Stimulated activated CD8-positive, alpha-beta memory T cell treated with anti-CD3 and anti-CD28 coated beads, Interleukin-15, amount 100 ng/mL, for 48 hours (primary cell): ENCODE results near the gene ADM5.
A peak's percentile ranks its signal among the peaks of the same experiment; 100 is the strongest.

Experiments used
- DNase-seq, 2 donors: peaks; one replicate each; pipeline ENCODE4 v3.0.0-alpha.2; 2020; ENCODE audit warnings: low read depth in 2 of 2

The ADM5 gene, protein sequence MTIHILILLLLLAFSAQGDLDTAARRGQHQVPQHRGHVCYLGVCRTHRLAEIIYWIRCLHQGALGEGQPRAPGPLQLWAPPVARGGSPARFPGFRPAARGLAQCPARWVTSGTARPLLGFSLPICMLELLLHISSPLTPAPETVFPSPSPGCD

DNA sequence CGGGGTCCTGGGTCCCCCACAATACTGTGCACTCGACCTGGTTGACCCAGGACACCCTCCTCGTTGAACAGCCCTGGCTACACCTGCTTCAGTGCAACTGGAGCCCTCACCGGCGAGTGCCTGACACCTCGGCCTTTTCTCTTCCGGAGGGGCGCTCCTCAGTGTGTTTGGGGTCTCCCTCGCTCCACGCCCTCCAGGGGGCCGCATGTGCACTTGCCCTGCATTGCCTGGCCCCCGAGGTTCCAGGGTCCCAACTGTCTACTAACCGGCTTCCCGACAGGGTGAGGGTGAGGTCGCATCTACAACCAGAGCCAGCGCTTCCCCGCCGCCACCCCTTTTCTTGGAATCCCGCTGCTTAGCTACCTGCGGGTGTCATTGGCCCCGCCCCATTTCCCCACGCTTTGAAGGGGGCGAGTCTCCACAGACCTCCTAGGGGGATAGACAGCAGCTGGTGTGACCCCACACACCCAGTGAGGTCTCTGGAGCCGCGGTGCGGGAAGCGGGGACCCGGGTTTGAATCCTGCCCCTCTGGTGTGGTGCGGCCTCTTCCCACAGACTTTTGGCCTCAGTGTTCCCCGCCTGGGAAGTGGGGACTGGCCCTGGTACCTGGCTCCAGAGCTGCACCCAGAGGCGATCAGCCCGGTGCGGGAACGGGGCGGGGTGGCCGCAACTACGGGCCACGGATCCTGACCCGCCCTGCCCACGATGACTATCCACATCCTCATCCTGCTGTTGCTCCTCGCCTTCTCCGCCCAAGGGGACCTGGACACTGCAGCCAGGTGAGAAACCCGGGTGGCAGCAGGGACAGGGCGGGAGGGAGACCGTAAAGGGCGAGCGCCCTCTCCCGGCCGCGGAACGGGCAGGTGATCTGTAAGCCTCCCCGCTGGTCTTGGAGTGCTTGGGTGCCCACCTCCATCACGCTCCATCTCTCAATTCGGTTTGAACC lies at the start of gene ADM5:
Gene ADM5, plus strand, starts transcription at position 462 of the 946 bp plus-strand sequence. Its CDS starts 244 bp downstream, at position 706.
- DNase-seq, result no peak

GRCh38 chr19:49640113-49640898 lies 49.1 kb upstream of the ADM5 start, which contains the start of gene RRAS:
RRAS (minus strand) TSS chr19:49640143; CDS start chr19:49640098, 45 bp downstream.
- DNase-seq, result peak; percentile 99 to 100

DNA sequence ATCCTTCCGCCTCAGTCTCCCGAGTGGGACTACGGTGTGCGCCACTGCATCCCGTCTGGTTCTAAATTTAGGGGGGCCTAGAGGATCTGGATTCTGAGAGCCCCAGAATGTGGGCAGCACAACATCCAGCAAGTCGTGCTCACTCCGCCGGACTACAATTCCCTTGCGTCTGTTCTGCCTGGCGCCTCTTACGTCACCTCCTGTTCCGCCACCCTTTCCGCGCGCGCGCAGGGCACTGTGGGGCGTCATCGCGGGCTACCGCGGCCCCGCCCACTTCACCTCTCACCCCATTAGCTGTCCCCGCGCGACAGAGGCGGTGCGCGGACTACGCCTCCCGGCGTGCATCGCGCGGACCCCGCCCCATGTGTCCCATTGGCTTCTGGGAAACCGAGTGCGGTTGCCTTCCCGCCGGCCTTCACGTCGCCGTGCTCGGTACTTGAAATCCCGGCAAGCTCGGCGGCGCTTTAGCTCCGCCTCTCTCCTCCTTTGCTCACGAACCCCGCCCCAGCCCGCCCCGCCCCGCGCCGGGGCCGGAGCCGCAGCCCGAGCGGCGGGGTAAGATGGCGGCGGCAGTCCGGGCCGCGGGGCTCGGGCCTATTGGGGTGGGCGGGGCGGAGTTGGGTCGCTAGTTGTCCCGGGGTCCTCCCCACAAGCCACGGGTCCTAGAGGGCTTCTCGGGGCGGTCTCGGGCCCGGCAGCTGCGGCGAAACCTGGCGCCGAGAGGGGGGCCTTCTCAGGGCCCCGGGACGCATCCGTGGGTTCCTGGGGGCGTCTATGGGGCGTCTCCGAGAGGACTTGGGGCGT lies 47.5 kb upstream of the ADM5 start, which contains the start of gene SCAF1:
Gene SCAF1, plus strand, starts transcription at position 522 of the 804 bp plus-strand sequence. CDS start 2,818 bp downstream, outside the sequence.
- DNase-seq, result peak; percentile 100

- DNase-seq, result no peak
These were observed 46.8 kb upstream of the ADM5 start for GRCh38 chr19:49642492-49643035.

GRCh38 chr19:49643466-49643865 lies 45.9 kb upstream of the ADM5 start:
- DNase-seq, result no peak

DNA sequence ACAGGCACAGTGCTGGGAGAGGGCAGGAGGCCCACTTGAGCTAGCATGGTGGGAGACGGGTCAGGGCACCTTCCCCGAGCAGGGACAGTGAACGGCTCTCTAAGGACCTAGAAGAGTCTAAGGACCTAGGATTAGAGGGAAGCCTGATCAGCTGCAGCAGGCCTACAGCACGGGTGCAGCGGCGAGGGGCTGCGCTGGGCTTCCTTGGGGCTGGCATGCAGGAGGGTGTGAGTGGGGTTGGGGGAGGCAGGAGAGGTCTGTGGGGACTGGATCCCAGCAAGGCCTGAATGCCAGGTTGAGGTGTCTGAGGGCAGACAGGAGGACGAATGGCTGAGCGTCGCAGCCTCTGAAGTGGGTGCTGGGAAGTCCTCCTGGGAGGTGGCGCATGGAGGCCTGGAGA lies 43.8 kb upstream of the ADM5 start:
- DNase-seq, result no peak

GRCh38 chr19:49645995-49646394 lies 43.4 kb upstream of the ADM5 start:
- no peak for DNase-seq

DNA sequence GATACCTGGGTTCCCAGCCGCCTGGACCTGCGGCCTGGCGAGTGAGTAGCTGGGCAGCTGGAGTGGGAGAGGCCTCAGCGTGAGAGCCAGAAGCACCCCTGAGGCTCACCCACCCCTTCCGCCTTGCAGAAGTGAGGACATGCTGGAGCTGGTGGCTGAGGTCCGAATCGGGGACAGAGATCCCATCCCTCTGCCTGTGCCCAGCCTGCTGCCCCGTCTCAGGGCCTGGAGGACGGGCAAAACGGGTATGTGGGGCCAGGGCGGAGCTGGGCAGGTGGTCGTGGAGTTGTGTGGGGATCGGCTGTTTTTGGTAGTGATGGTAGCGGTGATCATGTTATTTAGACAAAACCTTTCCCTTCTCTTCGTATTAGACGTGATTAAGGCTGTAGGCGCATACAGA lies 42.8 kb upstream of the ADM5 start:
- no peak for DNase-seq

GRCh38 chr19:49651029-49651819 lies 38.2 kb upstream of the ADM5 start:
- no peak for DNase-seq

GRCh38 chr19:49651820-49652550 lies 37.4 kb upstream of the ADM5 start:
- no peak for DNase-seq

DNA sequence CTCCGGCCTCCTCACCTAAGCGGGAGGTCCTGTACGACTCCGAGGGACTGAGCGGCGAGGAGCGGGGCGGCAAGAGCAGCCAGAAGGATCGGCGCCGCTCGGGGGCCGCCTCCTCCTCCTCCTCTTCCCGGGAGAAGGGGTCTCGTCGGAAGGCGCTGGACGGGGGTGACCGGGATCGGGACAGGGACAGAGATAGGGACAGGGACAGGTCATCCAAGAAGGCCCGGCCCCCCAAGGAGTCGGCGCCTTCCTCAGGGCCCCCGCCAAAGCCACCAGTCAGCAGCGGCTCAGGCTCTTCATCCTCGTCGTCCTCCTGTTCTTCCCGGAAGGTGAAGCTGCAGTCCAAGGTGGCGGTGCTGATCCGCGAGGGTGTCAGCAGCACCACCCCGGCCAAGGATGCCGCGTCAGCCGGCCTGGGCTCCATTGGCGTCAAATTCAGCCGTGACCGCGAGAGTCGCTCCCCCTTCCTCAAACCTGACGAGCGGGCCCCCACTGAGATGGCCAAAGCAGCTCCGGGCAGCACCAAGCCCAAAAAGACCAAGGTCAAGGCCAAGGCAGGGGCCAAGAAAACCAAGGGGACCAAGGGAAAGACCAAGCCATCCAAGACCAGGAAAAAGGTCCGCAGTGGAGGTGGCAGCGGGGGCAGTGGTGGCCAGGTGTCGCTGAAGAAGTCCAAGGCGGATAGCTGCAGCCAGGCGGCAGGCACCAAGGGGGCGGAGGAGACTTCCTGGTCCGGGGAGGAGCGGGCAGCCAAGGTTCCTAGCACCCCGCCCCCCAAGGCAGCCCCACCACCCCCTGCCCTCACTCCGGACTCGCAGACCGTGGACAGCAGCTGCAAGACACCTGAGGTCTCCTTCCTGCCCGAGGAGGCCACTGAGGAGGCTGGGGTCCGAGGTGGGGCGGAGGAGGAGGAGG lies 36.6 kb upstream of the ADM5 start:
- DNase-seq, result no peak

- no peak for DNase-seq
These were observed 36.0 kb upstream of the ADM5 start for GRCh38 chr19:49653466-49653806.

DNA sequence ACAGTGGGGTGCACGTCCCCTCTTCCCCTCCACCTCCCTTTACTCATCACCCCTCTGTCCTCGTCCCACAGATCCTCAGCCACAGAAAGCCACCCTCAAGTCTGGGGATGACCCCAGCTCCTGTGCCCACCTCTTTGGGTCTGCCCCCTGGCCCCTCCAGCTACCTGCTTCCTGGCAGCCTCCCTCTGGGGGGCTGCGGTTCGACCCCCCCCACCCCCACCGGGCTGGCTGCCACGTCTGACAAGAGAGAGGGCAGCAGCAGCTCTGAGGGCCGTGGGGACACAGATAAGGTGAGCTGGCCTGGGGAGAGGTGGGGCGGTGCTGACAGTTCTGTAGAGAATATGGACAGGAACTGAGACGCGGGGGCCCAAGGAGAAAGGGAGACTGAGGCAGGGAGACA lies 34.8 kb upstream of the ADM5 start:
- no peak for DNase-seq

GRCh38 chr19:49655570-49656455 lies 33.6 kb upstream of the ADM5 start:
- DNase-seq, result no peak

DNA sequence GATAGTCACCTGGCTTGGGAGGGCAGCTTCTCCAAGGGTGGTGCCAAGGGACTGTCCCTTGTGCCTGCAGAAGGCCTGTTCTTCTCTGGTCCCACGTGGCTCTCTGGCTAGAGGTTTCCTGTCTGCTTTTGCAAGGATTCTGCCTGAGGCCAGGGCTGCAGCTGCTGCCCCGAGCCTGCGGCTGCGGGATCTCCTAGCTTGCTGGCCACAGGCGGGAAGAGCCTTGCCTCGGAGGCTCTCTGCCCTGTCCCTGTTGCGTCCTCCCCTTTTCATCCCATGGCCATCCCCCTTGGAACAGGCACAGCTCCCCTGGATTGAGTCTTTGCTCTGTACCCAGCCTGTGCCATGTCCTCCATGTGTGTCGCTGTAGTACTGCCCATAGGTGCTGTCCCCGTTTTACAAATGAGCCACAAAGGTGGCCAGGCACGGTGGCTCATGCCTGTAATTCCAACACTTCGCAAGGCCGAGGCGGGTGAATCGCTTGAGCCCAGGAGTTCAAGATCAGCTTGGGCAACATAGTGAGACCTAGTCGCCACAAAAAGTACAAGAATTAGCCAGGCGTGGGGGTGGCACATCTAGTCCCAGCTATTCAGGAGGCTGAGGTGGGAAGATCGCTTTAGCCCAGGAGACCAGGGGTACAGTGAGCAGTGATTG lies 32.8 kb upstream of the ADM5 start:
- no peak for DNase-seq

- DNase-seq, result no peak
These were observed 31.8 kb upstream of the ADM5 start for GRCh38 chr19:49657493-49658138.
